ENCODE data around the gene ZBED4. TPM values are rescaled to one million over a fixed set of nuclear protein-coding genes. Genes with fewer than 3 reads are reported as not detected.

Gene ZBED4
- total RNA-seq, 1 experiment from 2014 or later = 21.6 TPM

- no peak for TF ChIP-seq SP1 (IDR thresholded peaks at IDR 0.05; ENCODE audit: low read depth)
- TF ChIP-seq SIN3A (IDR thresholded peaks at IDR 0.05; ENCODE audit: low read depth) = no peak
- no peak for TF ChIP-seq ZFX (IDR thresholded peaks at IDR 0.05)
- Histone ChIP-seq H3K9me2 (ENCODE audit: insufficient read depth) (no peaks in the 10 kb centered on the region), H3K9me3 (ENCODE audit: control insufficient read depth in 1 of 2, insufficient read depth in 1 of 2, low read depth in 1 of 2, low read length in 2 of 2) (no peaks in the 10 kb centered on the region), H3K36me3 (ENCODE audit: control insufficient read depth in 1 of 2, insufficient read depth in 2 of 2, low read length in 2 of 2) (no peaks in the 10 kb centered on the region; a peak in 2 of 4 replicates), H3K27me3 (ENCODE audit: insufficient read depth, low read length) (no peaks in the 10 kb centered on the region), H3K79me2 (ENCODE audit: insufficient read depth, low read length) (peaks cover 7% of the 10 kb centered on the region; the same call in 1 of the 2 replicates), H3K27ac (ENCODE audit: low read depth, low read length) (no peak overlapping the region), H2AFZ (ENCODE audit: low read depth, low read length, poor library complexity, severe bottlenecking) (no peak overlapping the region), H3K9ac (ENCODE audit: low read length) (no peak overlapping the region), H4K20me1 (ENCODE audit: insufficient read depth) (no peaks in the 10 kb centered on the region), H3K4me2 (ENCODE audit: low read length) (no peak overlapping the region), H3K4me3 (replicated peaks in 1 of 2; ENCODE audit: low read depth in 1 of 2, low read length in 2 of 2) (no peak overlapping the region), H3K4me1 (ENCODE audit: control insufficient read depth in 1 of 2, insufficient read depth in 2 of 2, low read length in 2 of 2) (peaks cover 2 to 4% of the 10 kb centered on the region in 2 experiments; a peak in 1 of 4 replicates)
- intact Hi-C loops (cut with micrococcal nuclease) = no loop called here
- ATAC-seq (no peak), DNase-seq (ENCODE audit: low read depth, low spot score) (no peak)
- ChIA-PET RAD21 (ENCODE audit: low non-redundant PET in 1 of 2, low total read pairs in 2 of 2, uncharacterized antibody in 2 of 2, unreplicated experiment in 2 of 2) (no interaction called here), POLR2A (no interaction called here), CTCF (no interaction called here)
- BruUV-seq (replicated peaks) = no TSS peak
Measured at GRCh38 chr22:49911881-49912625, 58.4 kb downstream of the ZBED4 start.

DNA sequence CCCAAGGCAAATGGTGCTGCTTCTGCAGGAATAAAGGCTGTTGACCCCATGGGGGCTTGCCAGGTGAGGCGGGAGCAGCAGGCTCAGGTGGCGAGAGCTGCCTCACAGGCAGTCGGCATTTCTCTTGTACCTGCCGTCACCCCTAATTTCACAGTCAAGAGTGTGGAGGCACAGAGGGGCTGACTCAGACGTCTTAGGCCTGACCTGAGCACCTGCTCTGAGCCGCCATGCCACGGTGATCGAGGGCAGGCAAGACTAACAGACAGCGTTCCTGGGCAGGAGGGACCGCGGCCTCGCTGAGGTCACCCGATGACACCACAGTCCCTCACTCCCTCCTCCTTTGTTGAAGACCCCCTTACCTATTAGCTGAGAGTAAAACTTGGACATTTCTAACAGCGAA, 59.4 kb downstream of the ZBED4 start:
- Histone ChIP-seq H3K4me3 (replicated peaks in 1 of 2; ENCODE audit: low read depth in 1 of 2, low read length in 2 of 2) (no peak overlapping the region), H3K4me1 (ENCODE audit: control insufficient read depth in 1 of 2, insufficient read depth in 2 of 2, low read length in 2 of 2) (peaks cover 4 to 7% of the 10 kb centered on the region in 2 experiments; a peak in 1 of 4 replicates), H3K27me3 (ENCODE audit: insufficient read depth, low read length) (no peaks in the 10 kb centered on the region), H4K20me1 (ENCODE audit: insufficient read depth) (no peaks in the 10 kb centered on the region), H3K9ac (ENCODE audit: low read length) (no peak overlapping the region), H3K4me2 (ENCODE audit: low read length) (no peak overlapping the region), H3K36me3 (ENCODE audit: control insufficient read depth in 1 of 2, insufficient read depth in 2 of 2, low read length in 2 of 2) (no peaks in the 10 kb centered on the region), H2AFZ (ENCODE audit: low read depth, low read length, poor library complexity, severe bottlenecking) (no peak overlapping the region), H3K79me2 (ENCODE audit: insufficient read depth, low read length) (peaks cover 14% of the 10 kb centered on the region; the same call in 1 of the 2 replicates), H3K9me2 (ENCODE audit: insufficient read depth) (no peaks in the 10 kb centered on the region), H3K27ac (ENCODE audit: low read depth, low read length) (no peak overlapping the region), H3K9me3 (ENCODE audit: control insufficient read depth in 1 of 2, insufficient read depth in 1 of 2, low read depth in 1 of 2, low read length in 2 of 2) (no peaks in the 10 kb centered on the region)
- RAD21 ChIA-PET (ENCODE audit: low non-redundant PET in 1 of 2, low total read pairs in 2 of 2, uncharacterized antibody in 2 of 2, unreplicated experiment in 2 of 2) = no interaction called here
- BruUV-seq (replicated peaks) = no TSS peak
- ATAC-seq (no peak), DNase-seq (ENCODE audit: low read depth, low spot score) (no peak)
- CTCF ChIA-PET = no interaction called here
- TF ChIP-seq CTCF (IDR thresholded peaks at IDR 0.05 in 2 of 3, conservative IDR thresholded peaks at IDR 0.05 in 1 of 3; ENCODE audit: borderline replicate concordance in 1 of 3, insufficient read depth in 1 of 3, low read depth in 2 of 3, low read length in 2 of 3) = no peak
- no peak for TF ChIP-seq CBX3 (IDR thresholded peaks at IDR 0.05; ENCODE audit: low read depth)
- no peak for TF ChIP-seq SIN3A (IDR thresholded peaks at IDR 0.05; ENCODE audit: low read depth)
- no peak for TF ChIP-seq POLR2A (IDR thresholded peaks at IDR 0.05; ENCODE audit: borderline replicate concordance, extremely low read depth, insufficient read depth, insufficient read length)
- TF ChIP-seq RAD21 (IDR thresholded peaks at IDR 0.05; ENCODE audit: low read depth) = no peak
- TF ChIP-seq EZH2phosphoT487 (IDR thresholded peaks at IDR 0.05; ENCODE audit: borderline replicate concordance) = no peak
- no peak for TF ChIP-seq CEBPB (IDR thresholded peaks at IDR 0.05; ENCODE audit: low read depth)
- TF ChIP-seq YY1 (IDR thresholded peaks at IDR 0.05; ENCODE audit: extremely low read depth, insufficient replicate concordance, low read depth, low read length) = no peak
- intact Hi-C loops (cut with micrococcal nuclease) = no loop called here
- POLR2A ChIA-PET = no interaction called here
